Embryonic facial prominence (tissue), 1 donor: ENCODE data around the gene CD207.

ENCODE experiments used
- DNase-seq: peaks from one replicate; pipeline ENCODE4 v3.0.0-alpha.2; 2016; ENCODE audit errors: extremely low spot score

The CD207 gene

DNA sequence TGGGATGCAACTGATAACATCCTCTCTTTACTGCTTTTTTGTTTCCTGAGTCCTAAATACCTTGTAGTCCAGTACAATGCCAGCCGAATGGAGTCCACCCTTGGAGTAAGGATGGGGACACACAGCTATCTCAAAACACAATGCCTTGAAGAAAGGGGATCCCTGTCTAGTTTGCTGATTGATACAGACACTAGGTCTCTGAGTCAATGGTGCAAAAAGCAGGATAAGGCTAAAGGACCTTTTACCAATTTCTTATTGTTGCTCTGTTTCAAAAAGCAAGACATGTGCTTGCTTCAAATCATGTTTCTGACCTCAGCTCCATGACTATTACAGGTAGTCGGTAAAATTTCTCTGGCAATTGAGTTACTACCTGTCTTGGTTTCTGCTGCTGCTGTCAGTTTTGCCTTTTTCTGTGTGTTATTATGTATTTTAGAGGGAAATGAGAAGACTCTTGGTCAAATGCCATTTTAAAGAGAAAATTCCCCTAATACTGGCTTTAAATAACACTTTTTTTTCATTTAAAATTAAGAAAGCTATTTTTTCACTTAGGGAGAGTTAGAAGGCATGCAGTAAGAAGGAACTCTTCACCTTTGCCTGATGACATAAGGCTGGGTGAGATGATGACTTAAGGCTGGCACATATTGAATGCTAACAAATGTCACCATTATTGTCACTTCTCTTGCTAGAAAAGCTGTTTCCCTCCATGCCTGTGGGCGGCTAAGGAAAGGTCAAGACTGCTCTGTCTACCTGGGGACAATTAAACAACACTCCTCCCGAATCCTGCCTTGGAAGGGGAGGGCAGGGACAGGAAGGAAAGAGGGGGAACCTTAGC, 40.2 kb downstream of the CD207 start:
- no peak for DNase-seq

DNA sequence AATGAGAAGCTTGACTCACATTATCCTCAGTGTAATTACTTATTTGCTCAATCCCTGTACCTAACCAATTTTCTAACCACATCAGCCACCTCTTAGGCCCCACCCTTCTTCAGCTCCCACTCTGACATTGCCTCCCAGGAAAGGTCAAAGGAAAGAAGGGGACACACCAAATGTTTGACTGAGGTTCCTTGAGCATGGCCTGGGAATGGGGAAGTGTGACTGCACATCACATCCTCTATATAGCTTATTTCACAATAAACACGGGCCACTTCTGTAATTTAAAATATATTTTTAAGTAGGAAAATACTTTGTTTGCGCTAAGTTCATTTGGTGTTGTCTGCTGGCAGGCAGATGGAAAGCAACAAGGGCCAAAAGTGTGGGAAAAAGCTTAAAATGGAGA, 42.2 kb downstream of the CD207 start:
- DNase-seq: no peak

DNA sequence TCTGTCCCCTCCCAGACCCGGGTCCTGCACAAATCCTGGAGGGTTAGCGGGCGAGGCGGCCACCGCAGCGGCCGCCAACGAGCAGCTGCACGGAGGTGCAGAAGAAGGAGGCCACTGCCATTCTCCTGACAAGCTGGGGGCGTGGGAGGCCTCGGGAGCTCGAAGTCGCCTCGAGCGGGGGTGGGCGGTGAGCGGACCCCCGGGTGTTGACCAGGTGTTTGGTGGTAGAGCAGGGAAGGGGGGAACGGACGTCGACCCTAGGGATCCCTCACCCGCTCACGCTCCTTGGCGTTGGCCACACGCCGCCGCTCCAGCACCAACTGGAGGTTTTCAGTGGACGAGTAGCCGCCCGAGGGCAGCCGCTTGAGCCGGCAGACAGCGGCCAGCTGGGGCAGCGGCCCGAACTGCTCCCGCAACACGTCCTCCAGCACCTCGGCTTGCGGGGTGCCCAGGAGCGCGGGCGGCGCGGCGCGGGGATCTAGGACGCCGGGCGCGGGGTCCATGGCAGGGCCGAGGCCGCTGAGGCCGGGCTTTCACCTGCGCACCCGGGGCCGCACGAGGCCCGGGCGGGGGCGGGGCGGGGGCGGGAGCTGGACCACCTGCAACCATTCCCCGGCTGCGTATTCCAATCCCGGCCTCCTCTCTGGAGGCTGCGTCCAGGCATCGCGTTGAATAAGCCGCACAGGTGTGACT, 45.3 kb downstream of the CD207 start, which contains the start of gene FIGLA:
FIGLA (minus strand) TSS at position 508 of the 693 bp plus-strand sequence; CDS start at position 503, 5 bp downstream.
- DNase-seq: no peak

DNA sequence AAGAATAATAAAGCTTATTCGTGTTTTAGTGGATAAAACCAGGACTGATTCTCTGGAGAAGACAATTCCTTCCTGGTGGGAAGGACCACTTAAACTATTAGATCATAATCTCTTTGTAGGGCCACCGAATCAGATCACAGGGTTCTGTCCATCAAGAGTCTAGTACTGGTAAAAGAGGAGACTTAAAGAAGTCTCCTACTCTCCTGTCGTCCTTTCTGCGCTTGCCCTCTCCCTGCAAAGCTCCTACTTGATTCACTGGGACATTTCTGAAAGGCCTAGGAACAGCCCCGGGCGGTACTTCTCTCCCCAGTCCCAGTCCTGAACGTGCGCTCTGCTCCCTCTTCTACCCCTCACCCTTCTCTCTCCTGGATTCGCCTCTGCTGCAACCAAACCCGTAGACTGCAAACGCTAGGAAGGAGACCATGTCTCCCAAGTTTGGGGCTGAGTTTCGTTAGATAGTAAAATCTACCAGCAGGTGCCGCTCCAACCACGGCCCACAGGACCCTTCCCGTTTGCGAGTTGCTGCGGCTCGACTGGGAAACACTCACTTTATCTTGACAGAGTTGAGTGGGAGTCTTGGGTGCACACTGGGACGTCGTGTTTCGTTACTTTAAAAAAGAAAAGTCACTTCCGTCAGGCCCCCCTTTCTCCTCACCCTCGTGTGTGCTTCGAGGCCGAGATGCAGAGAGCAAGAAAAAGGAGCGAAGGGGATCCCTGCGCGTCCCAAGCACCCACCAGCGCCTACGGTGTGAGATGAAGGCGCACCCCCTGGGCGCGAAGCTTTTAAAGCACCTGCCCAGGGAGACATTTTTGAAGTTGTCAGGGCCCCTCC, 46.1 kb downstream of the CD207 start:
- DNase-seq: peak; percentile 33

DNA sequence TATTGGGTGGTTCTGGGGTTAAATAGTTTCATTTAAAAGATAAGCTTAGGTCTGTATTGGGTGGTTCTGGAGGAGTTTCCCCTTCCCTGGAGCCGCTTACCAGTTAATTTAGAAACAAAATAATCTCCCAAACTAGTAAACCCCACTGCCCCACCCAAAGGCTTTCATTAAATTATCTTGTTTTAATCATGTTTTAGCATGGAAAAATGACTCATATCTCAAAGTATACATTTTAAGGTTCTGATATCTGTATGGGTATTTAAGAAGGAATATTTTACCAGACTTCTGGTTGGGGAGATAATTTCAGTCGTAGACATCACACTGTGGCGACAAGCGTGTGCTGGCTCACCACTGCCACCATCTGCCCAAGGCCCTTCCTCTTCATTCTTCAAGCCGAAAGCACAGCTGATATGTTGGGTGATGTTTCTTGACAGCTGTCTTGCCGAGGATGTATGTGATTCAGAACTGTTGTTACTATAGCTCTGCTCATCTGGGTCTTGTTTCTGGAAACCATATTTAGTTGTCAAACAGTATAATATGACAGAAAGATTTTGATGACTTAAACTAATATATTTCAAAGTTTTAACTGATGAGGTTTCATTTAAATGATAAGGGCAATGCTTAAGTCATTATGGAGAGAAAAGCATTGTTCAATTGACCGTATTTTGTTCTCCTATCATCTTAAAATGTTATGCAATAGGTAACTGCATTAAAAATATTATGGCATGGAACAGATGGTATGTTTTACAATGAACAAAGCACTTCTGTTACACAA, 50.3 kb downstream of the CD207 start:
- no peak for DNase-seq

DNA sequence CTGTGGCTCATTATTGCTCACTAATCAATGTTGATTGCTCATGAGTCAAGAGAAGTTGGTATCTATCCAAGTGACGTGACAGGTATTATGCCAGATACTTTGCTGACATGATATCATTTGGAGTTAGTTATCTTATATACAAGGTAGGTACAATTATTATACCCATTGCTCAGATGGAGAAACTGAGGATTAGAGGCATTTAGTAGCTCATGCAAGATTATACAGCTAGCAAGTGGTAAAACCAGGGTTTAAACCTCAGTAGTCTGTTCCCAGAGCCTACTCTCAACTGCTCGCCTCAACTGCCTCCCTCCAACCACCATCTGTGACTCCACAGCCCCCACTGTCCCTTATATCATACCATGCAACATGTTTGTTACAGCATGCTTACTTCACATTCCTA, 51.3 kb downstream of the CD207 start:
- no peak for DNase-seq
